H1 (cell line): Measurements from ENCODE around the gene KRTDAP.

Source experiments
- CREB1 ChIP-seq: IDR thresholded peaks from 2 replicates; pipeline ENCODE4 v1.6.1; 2012; ENCODE audit warnings: inconsistent platforms
- CTCF ChIP-seq, 3 experiments: IDR thresholded peaks; 1 replicate in 2 of 3; 2 replicates in 1 of 3; pipeline versions ENCODE4 v1.5.1 to v1.6.1; 2011; ENCODE audit warnings: low read length in 3 of 3, mild to moderate bottlenecking in 3 of 3, inconsistent platforms in 2 of 3, low read depth in 1 of 3, moderate library complexity in 1 of 3; ENCODE audit not compliant: insufficient read depth in 1 of 3; ENCODE audit errors: control extremely low read depth in 1 of 3
- EGR1 ChIP-seq: IDR thresholded peaks from 2 replicates; pipeline ENCODE4 v1.6.1; 2011; ENCODE audit warnings: low read depth, low read length, borderline replicate concordance
- EP300 ChIP-seq, 2 experiments: IDR thresholded peaks; 1 replicate in 1 of 2; 2 replicates in 1 of 2; pipeline ENCODE4 v1.6.1; 2011 to 2012; ENCODE audit warnings: low read depth in 2 of 2, low read length in 2 of 2, mild to moderate bottlenecking in 2 of 2, borderline replicate concordance in 1 of 2, inconsistent platforms in 1 of 2, moderate library complexity in 1 of 2
- HDAC2 ChIP-seq, 2 experiments: fragments of 300-600 bp in 1 of 2; sonication (generic) in 1 of 2; IDR thresholded peaks; 2 replicates each; pipeline ENCODE4 v1.6.1; 2011 to 2012; ENCODE audit warnings: low read depth in 2 of 2, low read length in 2 of 2, mild to moderate bottlenecking in 2 of 2, moderate library complexity in 2 of 2, borderline replicate concordance in 1 of 2, inconsistent platforms in 1 of 2
- HDAC6 ChIP-seq: IDR thresholded peaks from one replicate; pipeline ENCODE4 v1.7.1; 2012; ENCODE audit warnings: low read depth, mild to moderate bottlenecking, inconsistent platforms, low read length, moderate library complexity
- JUND ChIP-seq: IDR thresholded peaks from 2 replicates; pipeline ENCODE4 v1.6.1; 2011; ENCODE audit warnings: mild to moderate bottlenecking, improper control_type of control experiment, low read length
- MAFK ChIP-seq: IDR thresholded peaks from 2 replicates; pipeline ENCODE4 v1.6.1; 2012; ENCODE audit warnings: low read depth, mild to moderate bottlenecking, improper control_type of control experiment, low read length
- NANOG ChIP-seq: IDR thresholded peaks from 2 replicates; pipeline ENCODE4 v1.6.1; 2011; ENCODE audit warnings: low read length, low read depth, mild to moderate bottlenecking, inconsistent platforms; ENCODE audit not compliant: insufficient read depth, poor library complexity, severe bottlenecking
- POLR2A ChIP-seq, 2 experiments: IDR thresholded peaks; 1 replicate in 1 of 2; 2 replicates in 1 of 2; pipeline ENCODE4 v1.6.1; 2011; ENCODE audit warnings: low read depth in 2 of 2, low read length in 2 of 2, mild to moderate bottlenecking in 2 of 2; ENCODE audit errors: control extremely low read depth in 1 of 2
- POLR2AphosphoS5 ChIP-seq: IDR thresholded peaks from 2 replicates; pipeline ENCODE4 v1.6.1; 2011; ENCODE audit warnings: low read depth, low read length
- RFX5 ChIP-seq: IDR thresholded peaks from 2 replicates; pipeline ENCODE4 v1.6.1; 2011; ENCODE audit warnings: low read depth, low read length, improper control_type of control experiment, borderline replicate concordance
- SUZ12 ChIP-seq: fragments of 200-600 bp; sonication (generic); IDR thresholded peaks from 2 replicates; pipeline ENCODE4 v1.6.1; 2012; ENCODE audit warnings: mild to moderate bottlenecking, inconsistent platforms, low read length, moderate library complexity, mixed read lengths
- TAF7 ChIP-seq: optimal IDR thresholded peaks from 2 replicates; pipeline ENCODE3; 2011; ENCODE audit warnings: low read depth, mild to moderate bottlenecking, inconsistent platforms, low read length, moderate library complexity, borderline replicate concordance

- TF ChIP-seq CTCF (IDR thresholded peaks at IDR 0.05; ENCODE audit: control extremely low read depth in 1 of 3, insufficient read depth in 1 of 3, low read depth in 1 of 3, low read length in 3 of 3) (no peak), EP300 (IDR thresholded peaks at IDR 0.05; ENCODE audit: borderline replicate concordance in 1 of 2, low read depth in 2 of 2, low read length in 2 of 2) (no peak), SUZ12 (no peak), POLR2AphosphoS5 (no peak), RFX5 (no peak), CREB1 (no peak), HDAC2 (IDR thresholded peaks at IDR 0.05; ENCODE audit: borderline replicate concordance in 1 of 2, low read depth in 2 of 2, low read length in 2 of 2) (no peak), TAF7 (no peak), HDAC6 (no peak), EGR1 (no peak), MAFK (no peak), POLR2A (IDR thresholded peaks at IDR 0.05; ENCODE audit: control extremely low read depth in 1 of 2, low read depth in 2 of 2, low read length in 2 of 2) (no peak), JUND (no peak), NANOG (no peak)
Observed at GRCh38 chr19:35518313-35518712, 28.0 kb upstream of the KRTDAP start.
